ENCODE measurements around the gene SPIB.

GRCh38 chr19:50476224-50476906 is 57.6 kb downstream of the SPIB start, which contains the start of the genes EMC10 and GARIN5A:
- TF ChIP-seq CTCF (IDR thresholded peaks at IDR 0.05; ENCODE audit: low read depth, low read length, poor library complexity, severe bottlenecking) (no peak), EZH2phosphoT487 (IDR thresholded peaks at IDR 0.05; ENCODE audit: borderline replicate concordance, low read length) (no peak)
